ENCODE data around the gene GBF1. TPM values are rescaled to one million over a fixed set of nuclear protein-coding genes. Genes with fewer than 3 reads are reported as not detected.

Gene GBF1
- total and polyA plus RNA-seq, 8 donors = 44.7 to 57.2 (median 46.6) TPM

GRCh38 chr10:102375250-102375649 lies 129.9 kb downstream of the GBF1 start:
- DNase-seq (no peak), ATAC-seq (no peak)
- intact Hi-C loops (cut with DNase I) = no loop called here
- no peak for TF ChIP-seq CTCF (IDR thresholded peaks at IDR 0.05)
- Histone ChIP-seq H3K36me3 (peaks cover 5 to 100% of the 10 kb centered on the region in 2 donors), H3K4me3 (no peak overlapping the region), H3K9me3 (no peaks in the 10 kb centered on the region), H3K27ac (no peak overlapping the region), H3K27me3 (no peaks in the 10 kb centered on the region), H3K4me1 (no peaks in the 10 kb centered on the region)

GRCh38 chr10:102375867-102376266 lies 130.5 kb downstream of the GBF1 start:
- H3K27ac ChIP-seq = no peak overlapping the region
- DNase-seq (no peak), ATAC-seq (no peak)
- peaks cover 5 to 100% of the 10 kb centered on the region in 2 donors for H3K36me3 ChIP-seq
- H3K4me3 ChIP-seq = no peak overlapping the region
- no peaks in the 10 kb centered on the region for H3K27me3 ChIP-seq
- no peak for TF ChIP-seq CTCF (IDR thresholded peaks at IDR 0.05)
- H3K9me3 ChIP-seq = no peaks in the 10 kb centered on the region
- intact Hi-C loops (cut with DNase I) = no loop called here
- H3K4me1 ChIP-seq = no peaks in the 10 kb centered on the region

- no peaks in the 10 kb centered on the region for H3K4me1 ChIP-seq
- H3K4me3 ChIP-seq = no peak overlapping the region
- H3K27me3 ChIP-seq = no peaks in the 10 kb centered on the region
- no peak overlapping the region for H3K27ac ChIP-seq
- intact Hi-C loops (cut with DNase I) = no loop called here
- H3K36me3 ChIP-seq = peaks cover 5 to 100% of the 10 kb centered on the region in 2 donors
- no peak for DNase-seq
- TF ChIP-seq CTCF (IDR thresholded peaks at IDR 0.05) = no peak
- no peak for ATAC-seq
- no peaks in the 10 kb centered on the region for H3K9me3 ChIP-seq
These were observed 131.6 kb downstream of the GBF1 start for GRCh38 chr10:102376901-102377300.

GRCh38 chr10:102379383-102379782 lies 134.1 kb downstream of the GBF1 start:
- Histone ChIP-seq H3K27me3 (no peaks in the 10 kb centered on the region), H3K4me3 (no peak overlapping the region), H3K9me3 (no peaks in the 10 kb centered on the region), H3K36me3 (peaks cover 5 to 92% of the 10 kb centered on the region in 2 donors), H3K27ac (no peak overlapping the region), H3K4me1 (peaks cover 0 to 1% of the 10 kb centered on the region in 2 donors)
- no peak for DNase-seq
- intact Hi-C loops (cut with DNase I) = no loop called here
- no peak for ATAC-seq
- no peak for TF ChIP-seq CTCF (IDR thresholded peaks at IDR 0.05)

GRCh38 chr10:102381983-102382382 lies 136.7 kb downstream of the GBF1 start:
- intact Hi-C loops (cut with DNase I) = no loop called here
- ATAC-seq (no peak), DNase-seq (no peak)
- H3K36me3 ChIP-seq = peaks cover 5 to 66% of the 10 kb centered on the region in 2 donors
- TF ChIP-seq CTCF (IDR thresholded peaks at IDR 0.05) = no peak
- H3K27ac ChIP-seq = no peak overlapping the region
- no peaks in the 10 kb centered on the region for H3K27me3 ChIP-seq
- no peaks in the 10 kb centered on the region for H3K9me3 ChIP-seq
- no peak overlapping the region for H3K4me3 ChIP-seq
- H3K4me1 ChIP-seq = peaks cover 7 to 17% of the 10 kb centered on the region in 2 donors

Measured in left lung (tissue), 10 donors.